ENCODE data around the gene NAALADL2. TPM values are rescaled to one million over a fixed set of nuclear protein-coding genes. Genes with fewer than 3 reads are reported as not detected.

The NAALADL2 gene
- total RNA-seq, 1 donor from 2014 or later, result 2.8 TPM

GRCh38 chr3:175426805-175427204 lies 567.7 kb downstream of the NAALADL2 start:
- no peak overlapping the region for H3K4me3 Mint-ChIP-seq
- H3K36me3 Mint-ChIP-seq (ENCODE audit: low read depth), result peaks cover 2% of the 10 kb centered on the region
- no peak overlapping the region for H3K27ac Mint-ChIP-seq (ENCODE audit: unreplicated experiment)
- H3K4me1 Mint-ChIP-seq, result peaks cover 9% of the 10 kb centered on the region
- TF ChIP-seq, protein P1, sequence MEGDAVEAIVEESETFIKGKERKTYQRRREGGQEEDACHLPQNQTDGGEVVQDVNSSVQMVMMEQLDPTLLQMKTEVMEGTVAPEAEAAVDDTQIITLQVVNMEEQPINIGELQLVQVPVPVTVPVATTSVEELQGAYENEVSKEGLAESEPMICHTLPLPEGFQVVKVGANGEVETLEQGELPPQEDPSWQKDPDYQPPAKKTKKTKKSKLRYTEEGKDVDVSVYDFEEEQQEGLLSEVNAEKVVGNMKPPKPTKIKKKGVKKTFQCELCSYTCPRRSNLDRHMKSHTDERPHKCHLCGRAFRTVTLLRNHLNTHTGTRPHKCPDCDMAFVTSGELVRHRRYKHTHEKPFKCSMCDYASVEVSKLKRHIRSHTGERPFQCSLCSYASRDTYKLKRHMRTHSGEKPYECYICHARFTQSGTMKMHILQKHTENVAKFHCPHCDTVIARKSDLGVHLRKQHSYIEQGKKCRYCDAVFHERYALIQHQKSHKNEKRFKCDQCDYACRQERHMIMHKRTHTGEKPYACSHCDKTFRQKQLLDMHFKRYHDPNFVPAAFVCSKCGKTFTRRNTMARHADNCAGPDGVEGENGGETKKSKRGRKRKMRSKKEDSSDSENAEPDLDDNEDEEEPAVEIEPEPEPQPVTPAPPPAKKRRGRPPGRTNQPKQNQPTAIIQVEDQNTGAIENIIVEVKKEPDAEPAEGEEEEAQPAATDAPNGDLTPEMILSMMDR (conservative IDR thresholded peaks at IDR 0.05), result no peak
- H3K27me3 Mint-ChIP-seq (ENCODE audit: low read depth), result no peaks in the 10 kb centered on the region
- H3K9me3 Mint-ChIP-seq, result peaks cover 2% of the 10 kb centered on the region
- DNase-seq (ENCODE audit: low read depth, low spot score), result no peak

GRCh38 chr3:175428466-175428865 lies 569.3 kb downstream of the NAALADL2 start:
- Mint-ChIP-seq H3K4me3 (no peak overlapping the region), H3K4me1 (peaks cover 23% of the 10 kb centered on the region), H3K9me3 (peaks cover 2% of the 10 kb centered on the region), H3K36me3 (ENCODE audit: low read depth) (peaks cover 2% of the 10 kb centered on the region), H3K27ac (ENCODE audit: unreplicated experiment) (peak overlapping the region; percentile 3), H3K27me3 (ENCODE audit: low read depth) (no peaks in the 10 kb centered on the region)
- TF ChIP-seq, protein P1 (conservative IDR thresholded peaks at IDR 0.05), result no peak
- no peak for DNase-seq (ENCODE audit: low read depth, low spot score)

GRCh38 chr3:175430983-175431773 lies 572.0 kb downstream of the NAALADL2 start:
- peaks cover 23% of the 10 kb centered on the region for H3K4me1 Mint-ChIP-seq
- no peaks in the 10 kb centered on the region for H3K27me3 Mint-ChIP-seq (ENCODE audit: low read depth)
- TF ChIP-seq, protein P1 (conservative IDR thresholded peaks at IDR 0.05), result no peak
- H3K9me3 Mint-ChIP-seq, result no peaks in the 10 kb centered on the region
- no peaks in the 10 kb centered on the region for H3K36me3 Mint-ChIP-seq (ENCODE audit: low read depth)
- H3K27ac Mint-ChIP-seq (ENCODE audit: unreplicated experiment), result peak overlapping the region; percentile 62
- DNase-seq (ENCODE audit: low read depth, low spot score), result no peak
- H3K4me3 Mint-ChIP-seq, result no peak overlapping the region

- Mint-ChIP-seq H3K4me1 (peaks cover 23% of the 10 kb centered on the region), H3K9me3 (no peaks in the 10 kb centered on the region), H3K27me3 (ENCODE audit: low read depth) (no peaks in the 10 kb centered on the region), H3K27ac (ENCODE audit: unreplicated experiment) (no peak overlapping the region), H3K36me3 (ENCODE audit: low read depth) (no peaks in the 10 kb centered on the region), H3K4me3 (no peak overlapping the region)
- DNase-seq (ENCODE audit: low read depth, low spot score), result no peak
- TF ChIP-seq, protein P1 (conservative IDR thresholded peaks at IDR 0.05), result no peak
Observed at GRCh38 chr3:175432376-175433025, 573.4 kb downstream of the NAALADL2 start.

- Mint-ChIP-seq H3K27me3 (ENCODE audit: low read depth) (no peaks in the 10 kb centered on the region), H3K9me3 (no peaks in the 10 kb centered on the region), H3K27ac (ENCODE audit: unreplicated experiment) (no peak overlapping the region), H3K4me3 (no peak overlapping the region), H3K36me3 (ENCODE audit: low read depth) (no peaks in the 10 kb centered on the region), H3K4me1 (peaks cover 23% of the 10 kb centered on the region)
- DNase-seq (ENCODE audit: low read depth, low spot score), result no peak
- TF ChIP-seq, protein P1 (conservative IDR thresholded peaks at IDR 0.05), result no peak
Observed at GRCh38 chr3:175433026-175433674, 574.0 kb downstream of the NAALADL2 start.

All from neural crest cell (in vitro differentiated cells).